ENCODE data around the gene RNASEH1.

DNA sequence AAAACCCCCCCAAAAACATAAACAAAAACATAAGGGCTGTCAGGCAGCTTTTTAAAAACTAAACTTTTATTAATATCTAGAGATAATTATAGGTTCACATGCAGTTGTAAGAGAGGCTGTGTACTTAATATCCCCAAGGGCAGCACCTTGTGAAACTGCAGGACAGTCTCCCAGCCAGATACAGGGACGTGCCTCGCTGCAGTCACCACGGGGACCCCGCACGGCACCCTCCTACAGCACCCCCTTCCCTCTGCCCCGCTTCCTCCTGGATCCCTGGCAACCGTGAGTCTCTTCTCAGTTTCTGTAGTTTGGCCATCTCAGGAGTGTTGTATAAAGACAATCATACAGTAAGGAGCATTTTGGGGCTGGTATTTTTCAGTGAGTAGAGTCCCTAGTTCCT, 30.0 kb upstream of the RNASEH1 start:
- no peak for TF ChIP-seq EP300 (IDR thresholded peaks at IDR 0.05)
- no peak for TF ChIP-seq CTCF (IDR thresholded peaks at IDR 0.05)
